Measurements from ENCODE around the gene UBE2E2.

Gene UBE2E2

DNA sequence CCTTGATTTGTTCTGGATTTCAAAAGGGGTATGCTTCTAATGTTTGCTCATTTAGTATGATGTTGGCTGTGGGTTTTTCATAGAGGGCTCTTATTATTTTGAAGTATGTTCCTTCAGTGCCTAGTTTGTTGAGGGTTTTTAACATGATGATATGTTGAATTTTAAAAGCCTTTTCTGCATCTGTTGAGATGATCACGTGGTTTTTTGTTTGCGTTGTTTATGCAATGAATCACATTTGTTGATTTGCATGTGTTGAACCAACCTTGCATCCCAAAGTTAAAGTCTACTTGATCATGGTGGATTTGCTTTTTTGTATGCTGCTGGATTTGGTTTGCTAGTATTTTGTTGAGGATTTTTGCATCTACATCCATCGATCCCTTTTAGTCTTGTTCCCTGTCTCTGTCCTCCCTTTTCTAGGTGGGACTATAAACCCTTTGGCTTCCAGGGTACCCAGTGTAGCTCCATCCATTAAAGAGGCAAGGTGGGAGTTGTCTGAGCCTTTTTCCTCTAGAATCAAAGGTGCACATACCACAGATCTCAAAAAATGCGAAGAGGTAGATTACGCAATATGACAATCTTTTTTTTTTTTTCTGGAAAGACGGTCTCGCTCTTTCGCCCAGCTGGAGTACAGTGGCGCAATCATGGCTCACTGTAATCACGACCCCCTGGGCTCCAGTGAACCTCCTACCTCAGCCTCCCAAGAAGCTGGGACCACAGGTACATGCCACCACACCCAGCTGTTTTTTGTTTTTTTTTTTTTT lies 381.0 kb downstream of the UBE2E2 start:
- TF ChIP-seq USF1 (IDR thresholded peaks at IDR 0.05) (no peak), RAD21 (IDR thresholded peaks at IDR 0.05; ENCODE audit: low read depth) (no peak), CREB1 (IDR thresholded peaks at IDR 0.05; ENCODE audit: low read depth) (no peak), ZBTB7A (IDR thresholded peaks at IDR 0.05; ENCODE audit: low read depth) (no peak), CEBPB (IDR thresholded peaks at IDR 0.05) (peak; percentile 82), TCF12 (IDR thresholded peaks at IDR 0.05; ENCODE audit: low read depth) (no peak), EP300 (IDR thresholded peaks at IDR 0.05; ENCODE audit: borderline replicate concordance) (no peak)
- TF ChIP-seq, protein P1, sequence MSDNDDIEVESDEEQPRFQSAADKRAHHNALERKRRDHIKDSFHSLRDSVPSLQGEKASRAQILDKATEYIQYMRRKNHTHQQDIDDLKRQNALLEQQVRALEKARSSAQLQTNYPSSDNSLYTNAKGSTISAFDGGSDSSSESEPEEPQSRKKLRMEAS (IDR thresholded peaks at IDR 0.05) = no peak

GRCh38 chr3:23587513-23587912 lies 384.4 kb downstream of the UBE2E2 start:
- TF ChIP-seq YY1 (IDR thresholded peaks at IDR 0.05; ENCODE audit: low read depth) (no peak), ZBTB7A (IDR thresholded peaks at IDR 0.05; ENCODE audit: low read depth) (no peak), RAD21 (IDR thresholded peaks at IDR 0.05; ENCODE audit: low read depth) (no peak), EGR1 (IDR thresholded peaks at IDR 0.05) (no peak), NFIC (IDR thresholded peaks at IDR 0.05) (no peak), TCF12 (IDR thresholded peaks at IDR 0.05; ENCODE audit: low read depth) (no peak), EP300 (IDR thresholded peaks at IDR 0.05; ENCODE audit: borderline replicate concordance) (no peak), CEBPB (IDR thresholded peaks at IDR 0.05) (no peak), FOXM1 (IDR thresholded peaks at IDR 0.05; ENCODE audit: borderline replicate concordance, low read depth) (no peak), TEAD4 (IDR thresholded peaks at IDR 0.05) (no peak), USF1 (IDR thresholded peaks at IDR 0.05) (no peak), TAF1 (IDR thresholded peaks at IDR 0.05; ENCODE audit: low read depth) (no peak), CREB1 (IDR thresholded peaks at IDR 0.05; ENCODE audit: low read depth) (no peak)
- TF ChIP-seq, protein P2, sequence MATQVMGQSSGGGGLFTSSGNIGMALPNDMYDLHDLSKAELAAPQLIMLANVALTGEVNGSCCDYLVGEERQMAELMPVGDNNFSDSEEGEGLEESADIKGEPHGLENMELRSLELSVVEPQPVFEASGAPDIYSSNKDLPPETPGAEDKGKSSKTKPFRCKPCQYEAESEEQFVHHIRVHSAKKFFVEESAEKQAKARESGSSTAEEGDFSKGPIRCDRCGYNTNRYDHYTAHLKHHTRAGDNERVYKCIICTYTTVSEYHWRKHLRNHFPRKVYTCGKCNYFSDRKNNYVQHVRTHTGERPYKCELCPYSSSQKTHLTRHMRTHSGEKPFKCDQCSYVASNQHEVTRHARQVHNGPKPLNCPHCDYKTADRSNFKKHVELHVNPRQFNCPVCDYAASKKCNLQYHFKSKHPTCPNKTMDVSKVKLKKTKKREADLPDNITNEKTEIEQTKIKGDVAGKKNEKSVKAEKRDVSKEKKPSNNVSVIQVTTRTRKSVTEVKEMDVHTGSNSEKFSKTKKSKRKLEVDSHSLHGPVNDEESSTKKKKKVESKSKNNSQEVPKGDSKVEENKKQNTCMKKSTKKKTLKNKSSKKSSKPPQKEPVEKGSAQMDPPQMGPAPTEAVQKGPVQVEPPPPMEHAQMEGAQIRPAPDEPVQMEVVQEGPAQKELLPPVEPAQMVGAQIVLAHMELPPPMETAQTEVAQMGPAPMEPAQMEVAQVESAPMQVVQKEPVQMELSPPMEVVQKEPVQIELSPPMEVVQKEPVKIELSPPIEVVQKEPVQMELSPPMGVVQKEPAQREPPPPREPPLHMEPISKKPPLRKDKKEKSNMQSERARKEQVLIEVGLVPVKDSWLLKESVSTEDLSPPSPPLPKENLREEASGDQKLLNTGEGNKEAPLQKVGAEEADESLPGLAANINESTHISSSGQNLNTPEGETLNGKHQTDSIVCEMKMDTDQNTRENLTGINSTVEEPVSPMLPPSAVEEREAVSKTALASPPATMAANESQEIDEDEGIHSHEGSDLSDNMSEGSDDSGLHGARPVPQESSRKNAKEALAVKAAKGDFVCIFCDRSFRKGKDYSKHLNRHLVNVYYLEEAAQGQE (IDR thresholded peaks at IDR 0.05; ENCODE audit: low read depth) = no peak
- TF ChIP-seq, protein P1 (IDR thresholded peaks at IDR 0.05) = no peak

DNA sequence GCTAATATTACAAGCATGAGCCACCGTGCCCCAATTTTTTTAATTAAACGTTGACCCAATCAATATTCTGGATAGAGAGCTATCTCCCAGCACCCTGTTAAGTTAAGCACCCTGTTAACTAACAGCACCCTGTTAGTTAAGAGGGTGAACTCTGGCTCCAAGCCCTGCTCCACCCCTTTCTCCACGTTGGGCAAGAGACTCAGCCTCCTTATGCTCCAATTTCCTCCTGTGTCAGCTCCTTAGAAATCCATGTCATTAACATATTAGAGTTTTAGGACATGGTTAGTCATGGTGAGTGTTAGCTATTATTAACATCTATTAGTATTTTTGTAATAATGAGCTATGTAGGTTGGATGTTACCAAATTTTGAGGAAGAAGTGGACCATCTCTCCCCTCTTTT lies 385.4 kb downstream of the UBE2E2 start:
- TF ChIP-seq, protein P1 (IDR thresholded peaks at IDR 0.05) = no peak
- TF ChIP-seq CREB1 (IDR thresholded peaks at IDR 0.05; ENCODE audit: low read depth) = no peak
- TF ChIP-seq, protein P2 (IDR thresholded peaks at IDR 0.05; ENCODE audit: low read depth) = no peak
- TF ChIP-seq CEBPB (IDR thresholded peaks at IDR 0.05) = no peak
- no peak for TF ChIP-seq TEAD4 (IDR thresholded peaks at IDR 0.05)
- TF ChIP-seq EGR1 (IDR thresholded peaks at IDR 0.05) = no peak
- no peak for TF ChIP-seq FOXM1 (IDR thresholded peaks at IDR 0.05; ENCODE audit: borderline replicate concordance, low read depth)
- no peak for TF ChIP-seq EP300 (IDR thresholded peaks at IDR 0.05; ENCODE audit: borderline replicate concordance)
- no peak for TF ChIP-seq TCF12 (IDR thresholded peaks at IDR 0.05; ENCODE audit: low read depth)
- TF ChIP-seq TAF1 (IDR thresholded peaks at IDR 0.05; ENCODE audit: low read depth) = no peak
- TF ChIP-seq NFIC (IDR thresholded peaks at IDR 0.05) = no peak
- no peak for TF ChIP-seq YY1 (IDR thresholded peaks at IDR 0.05; ENCODE audit: low read depth)
- TF ChIP-seq RAD21 (IDR thresholded peaks at IDR 0.05; ENCODE audit: low read depth) = no peak
- no peak for TF ChIP-seq USF1 (IDR thresholded peaks at IDR 0.05)
- no peak for TF ChIP-seq ZBTB7A (IDR thresholded peaks at IDR 0.05; ENCODE audit: low read depth)

GRCh38 chr3:23589602-23590001 lies 386.5 kb downstream of the UBE2E2 start:
- TF ChIP-seq CREB1 (IDR thresholded peaks at IDR 0.05; ENCODE audit: low read depth) (no peak), TCF12 (IDR thresholded peaks at IDR 0.05; ENCODE audit: low read depth) (no peak)

All from Ishikawa (cell line).